Fibroblast of skin of right quadriceps (primary cell): Measurements from ENCODE around the gene RALB.
A peak's percentile ranks its signal among the peaks of the same experiment; 100 is the strongest.

Experiments
- DNase-seq: peaks from one replicate; pipeline ENCODE4 v3.0.0-alpha.2; 2013

The RALB gene, protein sequence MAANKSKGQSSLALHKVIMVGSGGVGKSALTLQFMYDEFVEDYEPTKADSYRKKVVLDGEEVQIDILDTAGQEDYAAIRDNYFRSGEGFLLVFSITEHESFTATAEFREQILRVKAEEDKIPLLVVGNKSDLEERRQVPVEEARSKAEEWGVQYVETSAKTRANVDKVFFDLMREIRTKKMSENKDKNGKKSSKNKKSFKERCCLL

DNA sequence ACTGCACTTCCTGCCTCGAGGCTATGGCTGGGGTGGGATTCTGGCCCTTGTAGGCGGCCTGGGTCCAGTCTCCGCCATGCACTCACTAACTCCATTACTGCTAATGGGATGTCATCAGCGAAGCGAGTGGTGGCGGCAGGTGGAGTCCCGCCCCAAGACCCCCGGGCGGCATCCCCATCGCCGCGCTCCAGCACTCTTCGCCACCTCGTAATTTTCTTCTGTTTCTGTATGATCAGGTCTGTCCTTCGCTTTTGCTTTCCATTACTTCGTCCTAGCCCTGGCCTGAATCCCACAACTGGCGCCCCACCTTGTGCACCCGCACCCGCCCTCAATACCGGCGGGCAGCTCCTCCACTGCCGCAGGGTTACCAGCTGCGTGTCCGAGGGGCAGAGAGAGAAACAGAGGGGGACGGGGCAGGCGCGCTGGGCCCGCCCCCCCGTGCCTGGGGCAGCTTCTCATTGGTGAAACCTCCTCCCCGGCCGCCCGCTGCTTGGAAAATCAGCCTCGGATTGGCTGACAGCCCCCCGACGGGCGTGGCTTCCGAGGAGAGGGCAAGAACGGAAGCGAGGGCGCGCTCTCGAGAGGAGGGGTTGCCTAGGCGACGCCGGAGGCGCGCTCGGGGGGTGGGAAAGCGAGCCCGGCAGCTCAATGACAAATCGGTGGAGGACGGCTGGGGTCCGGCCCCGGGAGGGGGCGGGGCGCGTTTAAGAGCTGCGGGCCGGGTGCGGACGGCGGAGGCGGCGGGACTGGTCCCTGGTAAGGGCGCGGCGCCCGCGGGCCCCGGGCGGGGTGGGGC lies at the start of gene RALB:
Gene RALB, plus strand, starts transcription at position 628 of the 796 bp plus-strand sequence. CDS start 25,813 bp downstream, outside the sequence.
- DNase-seq = peak; percentile 97

DNA sequence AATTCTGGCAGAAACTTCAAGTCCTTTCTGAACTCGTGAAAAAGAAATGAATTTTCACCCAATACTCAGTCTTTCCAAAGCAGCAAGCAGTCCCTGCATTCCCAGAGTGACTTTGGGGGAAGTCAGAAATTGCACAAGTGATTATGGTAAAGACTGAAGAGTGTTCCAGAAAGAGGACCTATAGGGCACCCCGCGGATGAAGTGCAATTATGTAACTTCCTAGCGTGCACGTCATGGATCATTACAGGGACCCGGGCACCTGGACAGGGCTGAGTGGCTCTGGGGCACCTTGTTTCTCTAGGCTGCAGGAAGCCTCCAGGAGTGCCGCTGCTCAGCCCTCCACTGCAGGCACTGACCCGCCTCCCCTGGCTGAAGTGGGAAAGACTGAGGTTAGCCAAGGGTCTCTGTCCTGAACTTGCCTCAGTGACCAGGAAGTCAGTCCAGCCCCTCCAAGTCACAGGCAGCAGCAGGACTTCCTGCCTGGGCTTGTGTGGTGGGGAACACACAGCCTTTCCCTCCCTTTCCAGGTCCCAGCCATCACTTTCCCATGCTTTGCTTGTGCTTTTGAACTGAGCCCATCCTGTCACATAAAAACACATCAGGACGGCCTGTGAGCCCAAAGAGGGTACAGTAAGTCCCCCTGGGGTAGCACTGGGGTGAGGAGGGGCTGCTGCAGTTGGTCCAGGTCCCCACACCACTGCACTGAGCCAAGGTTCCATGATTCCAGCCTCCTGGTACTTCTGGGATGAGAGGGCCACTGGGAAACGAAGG lies 49.2 kb upstream of the RALB start:
- DNase-seq = no peak

DNA sequence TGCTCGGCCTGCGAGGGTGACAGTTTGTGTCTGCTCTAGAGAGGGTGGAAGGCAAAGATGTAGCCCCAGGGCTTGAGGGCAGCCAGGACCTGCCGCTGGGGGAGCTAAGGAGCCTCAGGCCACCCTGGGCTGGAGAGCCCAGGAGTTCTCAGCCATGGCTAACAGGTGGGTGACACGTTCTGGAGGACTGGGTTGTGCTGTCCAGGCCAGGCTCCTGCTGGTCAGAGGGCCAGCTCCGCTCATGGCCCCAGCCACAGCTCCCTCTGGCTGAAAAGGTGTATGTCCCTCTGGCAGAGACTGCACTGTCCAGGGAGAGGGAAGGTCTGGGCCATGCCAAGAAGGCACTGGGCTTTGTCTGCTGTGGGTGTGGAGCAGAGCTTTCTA lies 48.6 kb upstream of the RALB start:
- DNase-seq = no peak

DNA sequence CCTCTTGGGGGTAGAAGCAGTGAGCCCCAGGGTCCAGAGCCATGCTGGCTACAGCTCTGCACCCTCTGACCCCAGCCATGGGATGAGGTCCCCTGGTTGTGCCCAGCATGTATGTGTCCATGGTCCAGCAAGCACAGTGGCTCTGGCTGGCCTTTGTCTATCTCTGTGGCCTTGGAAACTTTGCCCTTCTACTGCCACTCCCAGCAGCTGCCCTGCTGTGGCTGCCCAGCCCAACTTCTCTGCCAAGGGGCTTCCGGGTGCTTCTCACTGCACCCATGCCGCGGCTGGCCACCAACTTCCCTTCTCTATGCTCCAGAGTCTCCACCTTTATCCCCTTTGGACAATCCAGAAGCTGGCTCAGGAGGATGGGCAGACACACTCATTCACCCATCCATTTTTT lies 48.2 kb upstream of the RALB start:
- no peak for DNase-seq

DNA sequence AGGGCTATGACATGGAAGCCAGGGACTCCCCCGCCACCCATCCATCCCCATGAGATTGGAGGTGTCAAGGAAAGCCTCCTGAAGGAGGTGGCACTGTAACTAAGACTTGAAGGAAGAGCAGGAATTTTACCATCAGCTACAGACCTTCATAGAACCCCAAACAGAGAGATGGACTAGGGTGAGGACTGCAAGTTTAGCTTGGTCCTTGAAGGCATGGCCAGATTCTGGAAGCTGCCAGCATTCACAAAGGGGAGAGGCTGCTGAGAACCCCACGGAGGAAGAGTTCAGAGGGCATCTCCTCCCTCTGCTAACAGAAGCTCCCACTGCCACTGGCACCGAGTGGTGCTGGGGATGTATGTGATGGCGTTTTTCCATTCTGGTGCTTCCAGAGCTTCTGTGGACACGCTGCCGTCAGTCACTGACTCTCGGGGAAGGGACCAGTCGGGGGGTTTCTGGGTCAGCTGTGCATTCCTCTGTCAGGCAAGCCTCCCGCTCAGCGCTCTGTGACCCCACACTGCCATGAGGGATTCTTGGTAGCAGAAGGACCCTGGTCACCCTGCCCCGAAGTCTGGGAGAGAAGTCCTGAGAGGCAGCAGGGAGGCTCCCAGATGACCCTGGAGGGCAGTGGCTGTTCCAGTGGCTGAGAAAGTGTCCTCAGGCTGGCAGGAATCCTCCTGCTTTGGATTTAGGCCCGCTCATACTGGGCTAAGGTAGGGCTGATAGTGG lies 47.5 kb upstream of the RALB start:
- no peak for DNase-seq

DNA sequence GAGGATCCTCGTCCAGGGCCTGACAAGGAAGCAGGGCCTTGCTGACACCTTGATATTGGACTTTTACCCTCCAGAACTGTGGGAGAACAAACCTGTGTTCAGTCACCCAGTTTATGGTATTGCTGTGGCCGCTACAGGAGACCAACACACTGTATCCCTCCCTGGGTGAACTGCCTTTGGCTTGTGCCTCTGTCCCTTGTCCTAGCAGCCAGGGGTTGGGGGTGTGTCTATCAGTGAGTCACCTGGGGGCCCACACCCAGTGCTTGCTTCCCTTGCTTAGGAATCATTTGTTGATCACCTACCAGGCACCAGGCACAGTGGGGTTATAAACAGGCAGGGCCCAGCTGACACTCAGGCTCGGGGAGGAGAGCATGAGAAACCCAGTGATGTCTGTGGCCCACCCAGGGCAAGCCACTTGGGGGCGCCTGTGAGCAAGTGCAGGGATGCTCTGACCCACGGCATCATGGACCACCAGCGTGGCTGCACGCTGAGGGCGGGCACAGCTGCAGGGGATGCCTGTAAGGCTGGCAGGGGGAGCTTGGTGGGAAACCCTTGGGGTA lies 46.5 kb upstream of the RALB start:
- no peak for DNase-seq

DNA sequence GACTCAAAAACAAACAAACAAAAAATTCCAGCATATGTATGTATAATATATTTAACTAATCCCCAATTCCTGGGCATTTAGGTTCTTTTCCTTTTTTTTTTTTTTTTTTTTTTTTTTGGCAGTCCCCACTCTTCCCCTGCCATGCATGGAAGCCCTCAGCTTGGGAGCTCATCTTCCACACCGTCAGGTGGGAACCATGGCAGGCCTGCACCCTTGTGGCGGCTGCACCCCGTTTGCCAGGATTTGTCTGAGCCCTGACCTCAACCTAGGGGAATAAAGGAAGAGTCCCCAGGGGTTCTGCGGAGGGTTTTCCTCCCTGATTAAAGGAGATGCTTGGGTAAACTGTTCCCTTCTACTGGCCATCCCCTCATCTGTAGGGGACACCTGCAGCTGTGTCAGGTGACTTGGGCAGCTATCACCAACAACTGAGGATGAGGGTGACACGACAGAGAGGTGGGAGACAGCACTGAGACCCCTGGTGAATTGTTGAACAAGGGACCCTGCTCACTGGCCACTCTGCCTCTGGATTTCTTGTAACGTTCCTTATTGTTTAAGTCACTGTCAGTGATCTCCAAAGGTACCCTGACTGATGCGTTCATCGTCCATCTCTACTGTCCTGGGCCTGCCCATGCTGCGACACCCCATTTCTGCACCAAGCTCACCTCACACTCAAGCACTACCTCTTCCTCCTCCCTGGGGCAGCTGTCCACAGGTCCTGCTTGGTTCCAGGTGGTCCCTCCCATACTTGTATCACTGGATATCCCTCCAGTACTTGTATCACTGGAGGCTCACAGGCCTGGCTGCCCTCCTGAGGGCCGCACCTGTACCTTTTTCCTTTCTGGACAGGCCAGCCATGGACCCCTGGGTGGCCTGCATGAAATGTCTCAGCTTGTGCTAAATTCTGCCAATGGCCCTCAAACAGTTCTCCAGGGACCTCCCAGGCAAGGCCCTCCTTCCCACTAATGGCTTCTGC lies 44.0 kb upstream of the RALB start:
- DNase-seq = no peak

DNA sequence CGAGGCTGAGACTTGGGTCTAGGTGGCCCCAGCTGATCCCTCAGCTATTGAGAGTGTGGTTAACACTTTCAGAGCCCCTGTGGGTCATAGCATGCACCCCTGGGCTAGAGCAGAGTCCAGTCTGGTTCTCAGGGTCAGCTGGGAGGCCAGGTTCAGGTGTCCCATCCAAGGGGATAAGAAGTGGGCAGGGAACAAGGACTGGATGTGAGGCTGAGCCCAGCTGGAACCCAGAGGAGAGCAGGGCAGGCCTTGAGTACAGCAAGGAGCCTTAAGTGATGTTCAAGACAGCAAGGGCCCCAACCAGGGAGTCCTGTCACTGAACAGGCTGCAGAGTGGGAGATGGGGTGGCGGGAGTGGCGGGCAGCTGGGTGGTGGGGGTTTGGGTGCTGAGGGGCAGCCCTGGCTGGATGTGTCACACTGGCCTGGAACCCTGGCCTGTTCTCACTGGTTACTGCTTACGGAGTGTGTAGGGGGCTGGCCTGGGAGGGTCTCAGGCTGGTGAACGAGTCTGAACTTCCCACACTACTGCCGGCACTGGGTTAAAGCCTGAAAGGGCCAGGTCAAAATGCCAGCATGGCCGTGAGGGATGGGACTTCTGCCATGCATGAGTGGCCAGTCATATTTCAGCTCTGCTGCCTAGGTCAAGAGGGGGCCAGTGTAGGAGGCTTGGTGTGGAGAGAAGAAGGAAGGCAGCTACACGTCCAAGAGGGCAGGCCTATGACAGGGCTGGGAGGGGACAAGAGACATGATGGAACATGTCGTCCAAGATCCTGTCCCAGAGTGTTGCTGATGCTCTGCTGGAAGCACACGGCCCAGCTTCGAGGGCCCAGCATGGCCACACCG lies 43.0 kb upstream of the RALB start:
- DNase-seq = no peak

DNA sequence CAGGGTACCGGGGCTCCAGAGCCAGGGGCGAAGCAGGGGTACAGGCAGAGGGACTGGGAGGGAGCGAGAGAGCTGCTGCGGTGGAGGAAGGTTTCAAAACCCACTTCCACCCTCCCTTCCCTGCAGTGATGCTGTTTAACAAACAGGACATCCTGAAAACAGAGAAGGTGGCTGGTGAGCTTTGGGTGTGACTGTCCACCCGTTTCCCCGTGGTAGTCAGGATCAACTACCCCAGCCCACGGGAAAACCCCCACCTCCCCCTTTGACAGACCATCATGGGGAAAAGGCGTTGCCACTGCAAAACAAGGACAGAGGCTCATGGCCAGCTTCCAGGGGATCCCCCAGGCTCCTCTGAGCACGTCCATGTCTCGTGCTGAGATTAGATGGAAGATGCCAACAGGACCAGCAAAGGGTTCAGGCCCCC lies 42.4 kb upstream of the RALB start:
- no peak for DNase-seq

DNA sequence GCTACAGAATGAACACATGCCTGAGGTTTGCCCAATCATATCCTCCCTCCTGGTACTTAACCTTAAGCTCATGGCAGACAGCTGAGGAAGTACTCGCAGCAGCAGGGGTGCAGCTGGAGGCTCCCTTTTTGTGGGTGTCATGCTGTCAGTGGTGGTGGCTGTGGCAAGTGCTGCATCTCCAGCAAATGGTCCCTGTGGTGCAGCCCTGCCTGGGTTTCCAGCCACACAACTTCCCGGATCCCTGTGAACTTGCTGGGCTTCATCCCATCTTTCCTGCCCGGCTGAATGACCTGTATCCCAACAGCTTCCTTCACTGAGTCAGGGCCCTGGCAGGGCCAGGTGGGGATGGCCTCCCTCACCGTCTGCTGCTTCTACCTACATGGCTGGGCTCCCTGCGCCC lies 34.5 kb upstream of the RALB start:
- no peak for DNase-seq

DNA sequence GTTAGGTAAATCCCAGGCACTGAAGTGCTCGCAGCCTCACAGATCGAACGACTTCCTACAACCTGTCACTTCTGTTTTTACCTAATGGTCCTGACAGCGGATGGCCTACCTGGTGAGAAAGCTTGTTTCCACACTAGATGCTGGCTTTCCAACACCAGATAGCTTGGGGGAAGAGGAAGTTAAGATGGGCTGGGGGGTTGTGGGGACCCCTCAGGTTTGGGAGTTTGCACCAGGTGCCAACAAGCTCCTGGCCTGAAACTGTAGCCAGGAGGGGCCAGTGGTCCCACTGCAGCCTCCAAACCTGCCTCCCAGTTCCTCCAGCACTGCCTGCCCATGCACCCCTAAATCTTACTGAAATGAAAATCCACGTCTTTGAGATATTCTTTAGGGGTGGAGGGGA lies 33.4 kb upstream of the RALB start:
- no peak for DNase-seq

DNA sequence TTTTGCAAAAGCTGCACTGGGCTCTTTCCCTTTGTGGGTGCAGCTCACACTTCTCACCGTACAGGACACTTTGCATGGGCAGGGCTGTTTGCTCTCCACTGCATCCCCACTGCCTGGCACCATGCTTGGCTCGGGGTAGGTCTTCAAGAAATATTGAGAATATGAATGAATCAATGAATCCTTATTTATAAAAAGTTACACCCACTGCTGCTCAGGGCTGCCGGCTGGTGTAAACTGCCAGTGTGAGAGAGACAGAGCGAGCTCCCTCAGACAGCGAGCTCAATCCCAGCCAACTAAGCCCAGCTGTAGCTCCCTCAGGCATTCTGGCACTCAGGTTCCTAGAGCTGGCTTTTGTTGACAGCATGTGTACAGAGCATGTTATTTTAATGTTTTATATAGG lies 32.9 kb upstream of the RALB start:
- no peak for DNase-seq

DNA sequence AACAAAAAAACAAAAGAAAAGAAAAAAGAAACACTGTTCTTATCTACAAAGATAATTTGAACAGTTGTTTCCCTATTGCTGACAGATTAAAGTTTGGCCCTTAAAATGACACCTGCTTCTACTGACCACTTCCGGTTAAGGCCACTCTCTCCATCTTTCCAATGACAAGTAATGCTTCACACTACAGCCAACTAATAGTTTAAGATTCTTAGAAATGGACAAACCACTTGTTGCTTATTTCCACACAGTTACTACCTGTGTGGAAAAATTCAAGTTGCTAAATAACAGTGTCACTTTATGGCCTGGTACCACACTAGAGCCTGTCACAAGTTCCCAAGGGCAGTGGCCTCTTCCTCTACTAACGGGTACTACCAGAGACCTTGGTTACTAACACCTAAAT lies 31.9 kb upstream of the RALB start:
- no peak for DNase-seq

DNA sequence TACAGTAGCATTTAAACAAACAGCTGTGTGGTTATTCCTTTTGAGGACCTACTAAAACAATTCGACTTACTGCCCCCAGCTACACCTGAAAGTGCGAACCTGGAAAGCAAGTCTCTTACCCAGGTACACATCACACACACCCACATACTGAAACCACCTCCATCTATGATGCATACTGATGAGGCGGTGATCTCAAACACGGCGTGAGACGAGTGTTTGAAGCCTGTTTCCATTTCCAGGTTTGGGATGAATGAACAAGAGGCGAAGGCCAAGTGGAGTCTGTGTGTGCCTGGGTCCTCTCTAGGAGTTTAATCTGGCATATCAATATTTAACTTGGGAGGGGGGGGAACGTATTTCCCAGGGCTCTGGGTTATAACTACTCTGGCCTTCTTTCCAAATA lies 31.0 kb upstream of the RALB start:
- DNase-seq = no peak

DNA sequence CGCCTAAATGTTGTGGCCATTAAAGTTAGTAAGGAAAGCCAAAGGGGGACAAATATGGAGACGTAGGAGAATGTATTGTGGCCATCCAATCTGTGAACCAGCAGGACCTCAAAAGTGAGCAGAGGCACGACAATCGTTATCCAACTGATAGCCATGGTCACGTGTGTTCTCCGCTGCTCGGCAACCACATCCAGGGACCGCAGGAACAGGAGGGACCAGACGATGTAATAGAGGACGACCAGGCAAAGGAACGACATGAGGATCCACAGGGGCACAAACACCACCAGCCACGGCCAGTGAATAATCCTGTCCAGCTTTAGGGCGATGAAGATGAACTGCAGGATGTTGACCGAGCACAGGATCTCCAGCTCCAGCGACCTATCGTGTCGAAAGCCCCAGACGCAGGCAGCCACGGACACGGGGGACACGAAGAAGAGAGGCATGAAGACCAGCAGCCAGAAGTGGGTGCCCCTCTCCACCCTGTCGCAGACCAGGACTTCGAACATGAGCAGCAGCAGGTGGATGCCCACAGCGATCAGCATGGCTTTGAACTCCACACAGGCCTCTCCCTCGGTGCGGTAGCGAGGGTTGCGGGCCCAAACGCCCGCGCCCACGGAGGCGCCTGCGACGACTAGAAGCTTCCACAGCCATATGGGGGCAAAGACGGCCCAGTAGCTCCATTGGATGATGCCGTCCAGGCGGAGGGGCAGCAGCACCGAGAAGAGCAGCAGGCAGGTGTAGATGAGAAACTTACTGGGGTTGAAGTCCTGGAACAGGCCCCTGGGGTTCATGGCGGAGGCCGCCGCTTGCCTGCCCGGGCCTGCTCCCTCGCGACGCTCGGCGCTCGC lies 30.2 kb upstream of the RALB start:
- DNase-seq = no peak

DNA sequence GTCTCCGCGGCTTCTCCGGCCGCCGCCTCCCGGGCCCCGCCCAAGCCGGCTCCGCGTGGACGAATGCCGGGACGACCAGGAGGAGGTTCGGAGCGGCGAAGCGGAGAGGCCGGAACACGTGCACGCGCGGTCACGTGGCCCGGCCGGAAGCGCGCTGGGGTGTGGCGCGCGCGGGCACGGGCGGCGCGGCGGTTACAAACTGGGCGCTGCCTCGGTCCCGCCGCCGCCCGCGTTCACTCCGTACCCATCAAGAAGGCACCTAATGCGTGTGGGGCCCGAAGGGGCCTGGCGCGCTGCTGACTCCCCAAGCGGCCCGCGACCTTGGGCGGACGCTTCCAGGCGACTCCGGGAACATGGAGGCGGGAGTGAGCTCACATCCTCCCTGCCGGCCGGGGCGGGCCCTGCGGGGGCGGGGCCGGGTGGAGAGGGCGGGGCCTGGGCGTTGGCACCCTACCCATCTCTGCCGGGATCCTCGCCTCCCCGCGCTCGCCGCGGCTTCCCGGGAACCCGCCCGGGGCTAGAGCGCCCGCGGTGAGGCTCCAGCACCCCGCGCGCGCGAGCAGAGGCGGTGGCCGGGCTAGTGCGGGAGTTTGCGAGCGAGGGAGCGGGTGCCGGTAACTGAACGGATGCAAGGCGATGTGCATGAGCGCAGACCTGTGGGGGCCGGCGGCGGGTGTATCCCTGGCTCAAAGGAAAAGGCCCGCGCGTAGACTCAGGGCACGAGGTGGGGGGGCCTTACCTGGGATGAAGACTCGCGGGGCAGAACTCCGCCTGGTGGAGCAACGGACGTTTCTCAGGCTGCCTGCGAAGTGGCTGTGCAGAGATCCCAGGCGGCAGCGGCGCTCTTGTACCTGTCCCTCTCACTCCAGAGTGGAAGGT lies 29.4 kb upstream of the RALB start, which contains the start of gene TMEM185B:
Gene TMEM185B, minus strand, starts transcription at position 367 of the 879 bp plus-strand sequence. CDS start 424 bp downstream, outside the sequence.
- peak; percentile 85 for DNase-seq

DNA sequence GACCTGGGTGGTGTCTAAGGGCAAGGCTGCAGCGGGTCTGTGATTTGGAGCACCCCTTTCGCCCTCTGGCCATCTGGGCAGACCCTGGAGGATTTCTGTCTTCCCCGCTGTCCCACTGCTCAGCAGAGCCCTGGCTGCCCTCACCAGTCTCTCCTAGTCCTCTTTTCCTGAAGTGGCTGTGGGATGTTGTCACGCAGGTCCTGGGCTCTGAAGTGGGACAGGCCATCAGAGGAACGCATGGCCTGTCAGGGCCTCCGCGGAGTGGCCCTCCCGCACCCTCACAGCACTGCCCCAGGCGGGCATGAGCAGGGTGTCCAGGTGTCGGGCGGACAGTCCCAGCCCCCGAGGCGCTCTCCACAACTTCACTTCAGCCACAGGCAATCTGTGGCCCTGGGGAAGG lies 28.4 kb upstream of the RALB start:
- no peak for DNase-seq

DNA sequence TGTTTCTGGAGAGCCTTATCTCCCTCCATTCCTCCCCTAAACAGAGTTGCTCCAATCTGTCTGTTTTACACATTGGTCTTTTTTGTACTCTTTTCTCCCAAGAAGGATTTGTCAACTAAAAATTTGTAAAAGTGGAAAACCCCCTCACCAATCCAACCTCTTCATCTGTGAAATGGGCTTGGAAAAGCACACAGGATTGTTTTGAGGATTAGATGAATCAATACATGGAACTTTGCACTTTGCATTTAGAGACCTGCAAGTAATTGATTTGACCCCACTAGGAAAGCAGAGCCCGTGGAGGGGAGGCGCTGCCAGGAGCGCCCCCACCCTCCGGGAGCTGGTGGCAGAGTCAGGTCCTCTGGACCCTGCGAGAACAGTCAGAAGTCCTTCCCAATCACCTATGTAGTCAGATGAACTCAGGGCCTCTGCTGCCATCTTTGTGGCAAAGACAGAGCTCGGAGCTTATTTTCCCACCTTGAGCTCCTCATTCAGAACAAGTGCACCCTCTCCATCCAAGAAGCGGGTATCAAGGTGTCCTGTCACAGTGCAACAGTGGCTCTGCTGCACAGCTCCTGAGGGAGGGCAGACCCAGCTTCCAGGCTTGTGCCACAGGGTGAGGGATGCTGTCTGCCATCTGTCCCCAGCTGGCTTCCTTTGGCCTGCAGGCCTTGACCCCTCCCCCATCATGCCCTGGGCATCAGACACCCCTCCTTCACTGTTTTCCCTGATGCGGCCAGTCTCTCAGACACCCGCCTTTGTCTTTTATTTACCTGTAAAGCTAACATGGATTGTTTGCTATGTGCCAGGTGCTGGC lies 27.7 kb upstream of the RALB start:
- no peak for DNase-seq
